K562 (cell line): ENCODE measurements around the gene RORC.

ENCODE experiments used
- CEBPB ChIP-seq: fragments of 450-650 bp; IDR thresholded peaks from 2 replicates; pipeline ENCODE4 v1.6.1; 2016; ENCODE audit warnings: missing genetic modification characterization, missing compliant biosample characterization
- CHD1 ChIP-seq: fragments of 200-600 bp; sonication (generic); IDR thresholded peaks from one replicate; pipeline ENCODE4 v1.6.1; 2012; ENCODE audit warnings: mild to moderate bottlenecking, moderate library complexity, low read length, inconsistent platforms
- DNMT1 ChIP-seq: fragments of 450-650 bp; IDR thresholded peaks from 2 replicates; pipeline ENCODE4 v1.6.1; 2016; ENCODE audit warnings: antibody characterized with exemption, mild to moderate bottlenecking
- ESRRA ChIP-seq: fragments of 450-650 bp; IDR thresholded peaks from 2 replicates; pipeline ENCODE4 v1.6.1; 2014; ENCODE audit warnings: low read depth, mild to moderate bottlenecking, moderate library complexity, borderline replicate concordance
- GTF2F1 ChIP-seq: IDR thresholded peaks from 2 replicates; pipeline ENCODE4 v1.6.1; 2011; ENCODE audit warnings: low read depth, low read length, improper control_type of control experiment
- MAZ ChIP-seq, 2 experiments: fragments of 450-650 bp in 1 of 2; sonication (generic) in 1 of 2; formaldehyde crosslinking; IDR thresholded peaks in 1 of 2; conservative IDR thresholded peaks in 1 of 2; 2 replicates each; pipeline versions ENCODE4 v1.4.0 to v1.5.0; 2020; ENCODE audit warnings: mild to moderate bottlenecking in 1 of 2, missing genetic modification reagents in 1 of 2
- NCOR1 ChIP-seq: fragments of 450-650 bp; IDR thresholded peaks from 2 replicates; pipeline ENCODE4 v1.6.1; 2016; ENCODE audit warnings: mild to moderate bottlenecking, moderate library complexity
- NFIX ChIP-seq: fragments of 250-450 bp; sonication (Bioruptor Pico); IDR thresholded peaks from 2 replicates; pipeline ENCODE4 v1.4.0; 2020; ENCODE audit warnings: low read depth, mild to moderate bottlenecking, moderate library complexity
- PHF8 ChIP-seq: fragments of 200-600 bp; sonication (generic); IDR thresholded peaks from 2 replicates; pipeline ENCODE4 v1.6.1; 2012; ENCODE audit warnings: mixed run types, mild to moderate bottlenecking, inconsistent platforms, low read length, moderate library complexity, borderline replicate concordance
- POLR2A ChIP-seq: fragments of 450-650 bp; conservative IDR thresholded peaks from 2 replicates; pipeline ENCODE4 v1.6.1; 2016
- SMARCA4 ChIP-seq: fragments of 450-650 bp; IDR thresholded peaks from 2 replicates; pipeline ENCODE4 v1.6.1; 2016
- THRAP3 ChIP-seq: fragments of 450-650 bp; IDR thresholded peaks from 2 replicates; pipeline ENCODE4 v1.6.1; 2016; ENCODE audit warnings: mild to moderate bottlenecking, inconsistent platforms, borderline replicate concordance

DNA sequence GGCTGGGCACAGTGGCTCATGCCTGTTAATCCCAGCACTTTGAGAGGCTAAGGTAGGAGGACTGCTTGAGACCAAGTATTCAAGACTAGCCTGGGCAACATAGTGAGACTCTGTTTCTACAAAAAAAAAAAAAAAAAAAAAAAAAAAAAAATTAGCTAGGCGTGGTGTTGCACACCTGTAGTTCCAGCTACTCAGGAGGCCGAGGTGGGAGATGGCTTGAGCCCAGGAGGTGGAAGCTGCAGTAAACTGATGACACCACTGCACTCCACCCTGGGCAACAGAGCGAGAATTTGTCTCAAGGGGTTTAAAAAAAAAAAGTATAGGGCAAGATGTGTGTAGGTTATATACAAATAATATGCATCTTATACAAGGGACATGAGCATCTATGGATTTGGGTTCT lies 43.9 kb downstream of the RORC start:
- no peak for TF ChIP-seq SMARCA4
- no peak for TF ChIP-seq ESRRA
- no peak for TF ChIP-seq NFIX (CRISPR knock-in tag)
- TF ChIP-seq THRAP3 = no peak
- TF ChIP-seq DNMT1 = no peak
- no peak for TF ChIP-seq GTF2F1
- no peak for TF ChIP-seq POLR2A
- no peak for TF ChIP-seq CHD1
- no peak for TF ChIP-seq MAZ (CRISPR knock-in tag; conservative IDR thresholded peaks at IDR 0.05 in 1 of 2, IDR thresholded peaks at IDR 0.05 in 1 of 2)
- no peak for TF ChIP-seq CEBPB (tag)
- no peak for TF ChIP-seq NCOR1
- no peak for TF ChIP-seq PHF8
